ENCODE measurements around the gene ROBO1. TPM values are rescaled to one million over a fixed set of nuclear protein-coding genes. Genes with fewer than 3 reads are reported as not detected.

The ROBO1 gene
- total RNA-seq, 1 donor from 2014 or later, result 71.7 TPM

GRCh38 chr3:79233431-79234060 is 534.3 kb downstream of the ROBO1 start:
- Mint-ChIP-seq H3K4me1 (ENCODE audit: low read depth, unreplicated experiment) (no peaks in the 10 kb centered on the region), H3K9me3 (ENCODE audit: unreplicated experiment) (peaks cover 2% of the 10 kb centered on the region), H3K4me3 (ENCODE audit: unreplicated experiment) (no peak overlapping the region), H3K27me3 (ENCODE audit: low read depth, unreplicated experiment) (no peaks in the 10 kb centered on the region), H3K27ac (ENCODE audit: unreplicated experiment) (no peak overlapping the region), H3K36me3 (ENCODE audit: low read depth, unreplicated experiment) (no peaks in the 10 kb centered on the region)
- Histone ChIP-seq H3K27ac (ENCODE audit: low read depth, low read length) (no peak overlapping the region), H3K4me2 (ENCODE audit: low read length) (no peak overlapping the region), H2AFZ (ENCODE audit: low read depth, low read length) (no peak overlapping the region), H3K79me2 (ENCODE audit: insufficient read depth, low read length) (no peaks in the 10 kb centered on the region), H4K20me1 (ENCODE audit: insufficient read depth, low read length) (no peaks in the 10 kb centered on the region), H3K9ac (ENCODE audit: low read length) (no peak overlapping the region), H3K36me3 (ENCODE audit: insufficient read depth, low read length) (no peaks in the 10 kb centered on the region), H3K27me3 (ENCODE audit: insufficient read depth, low read length) (no peaks in the 10 kb centered on the region), H3K4me1 (ENCODE audit: insufficient read depth, low read length) (no peaks in the 10 kb centered on the region), H3K4me3 (ENCODE audit: insufficient read depth, low read depth, low read length) (no peak overlapping the region), H3K9me3 (ENCODE audit: insufficient read depth, low read depth, low read length) (no peaks in the 10 kb centered on the region)
- TF ChIP-seq CTCF (IDR thresholded peaks at IDR 0.05; ENCODE audit: insufficient read depth, low read depth, low read length) (no peak), EZH2 (IDR thresholded peaks at IDR 0.05; ENCODE audit: insufficient read depth, low read length) (no peak)
- no peak for FAIRE-seq
- peak; percentile 44 for DNase-seq (ENCODE audit: low read depth)

- no peaks in the 10 kb centered on the region for H3K79me2 ChIP-seq (ENCODE audit: insufficient read depth, low read length)
- Mint-ChIP-seq H3K4me1 (ENCODE audit: low read depth, unreplicated experiment) (no peaks in the 10 kb centered on the region), H3K27ac (ENCODE audit: unreplicated experiment) (no peak overlapping the region), H3K9me3 (ENCODE audit: unreplicated experiment) (peaks cover 2% of the 10 kb centered on the region), H3K27me3 (ENCODE audit: low read depth, unreplicated experiment) (no peaks in the 10 kb centered on the region), H3K4me3 (ENCODE audit: unreplicated experiment) (no peak overlapping the region), H3K36me3 (ENCODE audit: low read depth, unreplicated experiment) (no peaks in the 10 kb centered on the region)
- DNase-seq (ENCODE audit: low read depth) (no peak), FAIRE-seq (no peak)
- no peak overlapping the region for H3K27ac ChIP-seq (ENCODE audit: low read depth, low read length)
- no peaks in the 10 kb centered on the region for H3K4me1 ChIP-seq (ENCODE audit: insufficient read depth, low read length)
- no peaks in the 10 kb centered on the region for H3K36me3 ChIP-seq (ENCODE audit: insufficient read depth, low read length)
- H3K4me2 ChIP-seq (ENCODE audit: low read length), result no peak overlapping the region
- no peaks in the 10 kb centered on the region for H4K20me1 ChIP-seq (ENCODE audit: insufficient read depth, low read length)
- H3K9ac ChIP-seq (ENCODE audit: low read length), result no peak overlapping the region
- TF ChIP-seq CTCF (IDR thresholded peaks at IDR 0.05; ENCODE audit: insufficient read depth, low read depth, low read length), result no peak
- no peak for TF ChIP-seq EZH2 (IDR thresholded peaks at IDR 0.05; ENCODE audit: insufficient read depth, low read length)
- no peak overlapping the region for H3K4me3 ChIP-seq (ENCODE audit: insufficient read depth, low read depth, low read length)
- H3K27me3 ChIP-seq (ENCODE audit: insufficient read depth, low read length), result no peaks in the 10 kb centered on the region
- H2AFZ ChIP-seq (ENCODE audit: low read depth, low read length), result no peak overlapping the region
- H3K9me3 ChIP-seq (ENCODE audit: insufficient read depth, low read depth, low read length), result no peaks in the 10 kb centered on the region
Observed at GRCh38 chr3:79230266-79230665, 537.5 kb downstream of the ROBO1 start.

- H3K4me2 ChIP-seq (ENCODE audit: low read length), result no peak overlapping the region
- no peak overlapping the region for H3K27ac Mint-ChIP-seq (ENCODE audit: unreplicated experiment)
- H3K79me2 ChIP-seq (ENCODE audit: insufficient read depth, low read length), result no peaks in the 10 kb centered on the region
- no peak overlapping the region for H3K4me3 ChIP-seq (ENCODE audit: insufficient read depth, low read depth, low read length)
- no peak overlapping the region for H3K27ac ChIP-seq (ENCODE audit: low read depth, low read length)
- no peaks in the 10 kb centered on the region for H3K27me3 Mint-ChIP-seq (ENCODE audit: low read depth, unreplicated experiment)
- H3K27me3 ChIP-seq (ENCODE audit: insufficient read depth, low read length), result no peaks in the 10 kb centered on the region
- H3K4me1 ChIP-seq (ENCODE audit: insufficient read depth, low read length), result no peaks in the 10 kb centered on the region
- H3K9me3 ChIP-seq (ENCODE audit: insufficient read depth, low read depth, low read length), result no peaks in the 10 kb centered on the region
- FAIRE-seq (no peak), DNase-seq (ENCODE audit: low read depth) (no peak)
- no peaks in the 10 kb centered on the region for H3K9me3 Mint-ChIP-seq (ENCODE audit: unreplicated experiment)
- H3K36me3 Mint-ChIP-seq (ENCODE audit: low read depth, unreplicated experiment), result no peaks in the 10 kb centered on the region
- H3K9ac ChIP-seq (ENCODE audit: low read length), result no peak overlapping the region
- TF ChIP-seq CTCF (IDR thresholded peaks at IDR 0.05; ENCODE audit: insufficient read depth, low read depth, low read length) (no peak), EZH2 (IDR thresholded peaks at IDR 0.05; ENCODE audit: insufficient read depth, low read length) (no peak)
- H3K4me1 Mint-ChIP-seq (ENCODE audit: low read depth, unreplicated experiment), result no peaks in the 10 kb centered on the region
- H3K4me3 Mint-ChIP-seq (ENCODE audit: unreplicated experiment), result no peak overlapping the region
- no peaks in the 10 kb centered on the region for H4K20me1 ChIP-seq (ENCODE audit: insufficient read depth, low read length)
- no peak overlapping the region for H2AFZ ChIP-seq (ENCODE audit: low read depth, low read length)
- no peaks in the 10 kb centered on the region for H3K36me3 ChIP-seq (ENCODE audit: insufficient read depth, low read length)
Observed at GRCh38 chr3:79217096-79217495, 550.7 kb downstream of the ROBO1 start.
